Measurements from ENCODE around the gene PANX2. TPM values are rescaled to one million over a fixed set of nuclear protein-coding genes. Genes with fewer than 3 reads are reported as not detected.

Gene PANX2
- total RNA-seq, 1 experiment from 2014 or later = 9.4 TPM

- no peak for TF ChIP-seq EZH2 (IDR thresholded peaks at IDR 0.05; ENCODE audit: low read length, unreplicated experiment)
- no peak for TF ChIP-seq CTCF (conservative IDR thresholded peaks at IDR 0.05; ENCODE audit: low read depth, low read length)
- TF ChIP-seq EZH2phosphoT487 (IDR thresholded peaks at IDR 0.05; ENCODE audit: borderline replicate concordance, low read length) = no peak
- DNase-seq (no peak), ATAC-seq (no peak)
- Histone ChIP-seq H3K4me2 (ENCODE audit: low read length) (peak overlapping the region; percentile 71), H3K4me1 (ENCODE audit: insufficient read depth, low read length) (no peaks in the 10 kb centered on the region), H3K27me3 (ENCODE audit: low read length) (no peaks in the 10 kb centered on the region), H3K9me2 (replicated peaks; ENCODE audit: low read length) (no peaks in the 10 kb centered on the region), H3K36me3 (ENCODE audit: low read depth, low read length) (no peaks in the 10 kb centered on the region), H4K20me1 (ENCODE audit: low read length) (no peaks in the 10 kb centered on the region), H3K27ac (ENCODE audit: low read length) (no peak overlapping the region), H2AFZ (ENCODE audit: low read length) (peak overlapping the region; percentile 34; the same call in 1 of the 2 replicates), H3K79me2 (ENCODE audit: low read length) (no peaks in the 10 kb centered on the region; the same call in 1 of the 2 replicates), H3K9ac (ENCODE audit: low read length) (no peak overlapping the region), H3K4me3 (ENCODE audit: low read length) (no peak overlapping the region; the same call in 1 of the 2 replicates), H3K9me3 (ENCODE audit: low read length) (no peaks in the 10 kb centered on the region), H3F3A (ENCODE audit: low read length, unreplicated experiment) (no peaks in the 10 kb centered on the region)
- intact Hi-C loops (cut with micrococcal nuclease) = no loop called here
- ChIA-PET CTCF (no interaction called here), POLR2A (ENCODE audit: unreplicated experiment) (interaction anchor here (0.6 kb wide), 1 partner anchor 119 kb away, joined by 3 read pairs; no protein-coding TSS in a partner anchor)
- BruUV-seq (replicated peaks) = no TSS peak
Observed at GRCh38 chr22:50169181-50169759, 1.3 kb upstream of the PANX2 start.

GRCh38 chr22:50169774-50170341 is 673 bp upstream of the PANX2 start:
- ChIA-PET CTCF (no interaction called here), POLR2A (ENCODE audit: unreplicated experiment) (interaction anchor here (0.6 kb wide), 1 partner anchor 119 kb away, joined by 3 read pairs; no protein-coding TSS in a partner anchor)
- ATAC-seq (no peak), DNase-seq (peak; percentile 46)
- no TSS peak for BruUV-seq (replicated peaks)
- Histone ChIP-seq H3K4me2 (ENCODE audit: low read length) (peak overlapping the region; percentile 46; the same call in 1 of the 2 replicates), H3K4me1 (ENCODE audit: insufficient read depth, low read length) (no peaks in the 10 kb centered on the region), H3K79me2 (ENCODE audit: low read length) (no peaks in the 10 kb centered on the region; the same call in 1 of the 2 replicates), H3K9ac (ENCODE audit: low read length) (no peak overlapping the region; the same call in 1 of the 2 replicates), H3K27me3 (ENCODE audit: low read length) (no peaks in the 10 kb centered on the region), H3K9me3 (ENCODE audit: low read length) (no peaks in the 10 kb centered on the region), H3K9me2 (replicated peaks; ENCODE audit: low read length) (no peaks in the 10 kb centered on the region), H3K4me3 (ENCODE audit: low read length) (peak overlapping the region; percentile 48), H3K36me3 (ENCODE audit: low read depth, low read length) (no peaks in the 10 kb centered on the region), H3K27ac (ENCODE audit: low read length) (no peak overlapping the region), H3F3A (ENCODE audit: low read length, unreplicated experiment) (no peaks in the 10 kb centered on the region), H2AFZ (ENCODE audit: low read length) (no peak overlapping the region), H4K20me1 (ENCODE audit: low read length) (no peaks in the 10 kb centered on the region)
- intact Hi-C loops (cut with micrococcal nuclease) = no loop called here
- TF ChIP-seq EZH2phosphoT487 (IDR thresholded peaks at IDR 0.05; ENCODE audit: borderline replicate concordance, low read length) (no peak), CTCF (conservative IDR thresholded peaks at IDR 0.05; ENCODE audit: low read depth, low read length) (no peak), EZH2 (IDR thresholded peaks at IDR 0.05; ENCODE audit: low read length, unreplicated experiment) (no peak)
